K562 (cell line): Measurements from ENCODE around the gene FAM107B. TPM values are rescaled to one million over a fixed set of nuclear protein-coding genes. Genes with fewer than 3 reads are reported as not detected.

Experiments used
- ATAC-seq: fragments of 200-7000 bp; cut with Tn5 transposase; 3 replicates; pipeline ENCODE4 v1.9.1; 2020; ENCODE audit warnings: moderate library complexity
- BruUV-seq: library from RNA; stranded (reverse); fragments of 400-500 nt; replicated peaks from 2 replicates; lab custom pipeline; 2021; lab: Mats Ljungman, UMichigan
- CTCF ChIA-PET: fragments of 300-600 bp; formaldehyde crosslinking; extraction: SDS; loops from one replicate; lab custom pipeline; 2021; ENCODE audit warnings: low intra/inter-chr PET ratio; lab: Yijun Ruan, JAX
- POLR2A ChIA-PET: fragments of 300-600, 350-650 bp; sonication (Branson Sonifier 250); formaldehyde crosslinking; extraction: SDS; loops from one replicate; lab custom pipeline; 2021; ENCODE audit warnings: antibody characterized with exemption, inconsistent platforms; lab: Yijun Ruan, JAX
- DNase-seq, 4 experiments: peaks; one replicate each; pipeline versions ENCODE4 v3.0.0 to v3.0.0-alpha.2; 2011 to 2018; ENCODE audit warnings: low spot score in 3 of 4, mixed read lengths in 3 of 4; ENCODE audit errors: extremely low read depth in 1 of 4
- FAIRE-seq: peaks from 2 replicates; lab custom pipeline; 2011; peaks lifted over from hg19 to GRCh38; lab: Jason Lieb, UNC
- H2AFZ ChIP-seq: 2 replicates; pipeline ENCODE4 v1.6.0; 2011; ENCODE audit warnings: low read depth, low read length, control low read depth, inconsistent platforms
- H3K27ac ChIP-seq: fragments of 200-600 bp; 3 replicates; pipeline ENCODE4 v1.8.0; 2011; ENCODE audit warnings: low read depth, mild to moderate bottlenecking, control low read depth, inconsistent platforms, low read length, moderate library complexity, mixed read lengths; ENCODE audit errors: extremely low read depth
- H3K27me3 ChIP-seq, 2 experiments: fragments of 300-600 bp in 1 of 2; 2 replicates in 1 of 2; 3 replicates in 1 of 2; pipeline versions ENCODE4 v1.6.0 to v1.8.0; 2011; ENCODE audit warnings: inconsistent platforms in 2 of 2, low read length in 2 of 2, mild to moderate bottlenecking in 1 of 2, mixed read lengths in 1 of 2, moderate library complexity in 1 of 2; ENCODE audit not compliant: control insufficient read depth in 2 of 2, insufficient read depth in 2 of 2
- H3K36me3 ChIP-seq: fragments of 300-600 bp; 3 replicates; pipeline ENCODE4 v1.8.0; 2011; ENCODE audit warnings: mild to moderate bottlenecking, low read length, inconsistent platforms; ENCODE audit not compliant: control insufficient read depth, insufficient read depth
- H3K4me1 ChIP-seq, 2 experiments: fragments of 200-600 bp in 1 of 2; replicated peaks in 1 of 2; 2 replicates in 1 of 2; 3 replicates in 1 of 2; pipeline versions ENCODE4 v1.5.1 to v1.8.0; 2011; ENCODE audit warnings: inconsistent platforms in 2 of 2, low read length in 2 of 2, mild to moderate bottlenecking in 1 of 2, mixed read lengths in 1 of 2, moderate library complexity in 1 of 2; ENCODE audit not compliant: control insufficient read depth in 2 of 2, insufficient read depth in 2 of 2
- H3K4me2 ChIP-seq: 2 replicates; pipeline ENCODE4 v1.6.1; 2011; ENCODE audit warnings: low read length, control low read depth, inconsistent platforms, mixed read lengths; ENCODE audit not compliant: insufficient read depth
- H3K4me3 ChIP-seq: fragments of 200-600 bp; sonication (generic), shearing (Covaris generic); 2 replicates; pipeline ENCODE4 v1.5.1; 2016; ENCODE audit warnings: control low read depth, inconsistent platforms
- H3K79me2 ChIP-seq: fragments of 200-600 bp; 3 replicates; pipeline ENCODE4 v1.8.0; 2011; ENCODE audit warnings: low read length, inconsistent platforms; ENCODE audit not compliant: control insufficient read depth, insufficient read depth
- H3K9ac ChIP-seq, 2 experiments: 2 replicates each; pipeline versions ENCODE4 v1.6.0 to v1.6.1; 2011; ENCODE audit warnings: low read depth in 2 of 2, low read length in 2 of 2, control low read depth in 1 of 2, inconsistent platforms in 1 of 2, mild to moderate bottlenecking in 1 of 2, mixed read lengths in 1 of 2; ENCODE audit not compliant: insufficient read depth in 1 of 2
- H3K9me1 ChIP-seq: one replicate; pipeline ENCODE4 v1.6.0; 2011; ENCODE audit warnings: inconsistent platforms, mild to moderate bottlenecking, low read length, moderate library complexity; ENCODE audit not compliant: control insufficient read depth, insufficient read depth
- H3K9me3 ChIP-seq: replicated peaks from 2 replicates; pipeline ENCODE4 v1.5.1; 2011; ENCODE audit warnings: low read depth, low read length, inconsistent platforms; ENCODE audit not compliant: control insufficient read depth, insufficient read depth
- H4K20me1 ChIP-seq: replicated peaks from 2 replicates; pipeline ENCODE4 v1.6.1; 2011; ENCODE audit warnings: low read length, inconsistent platforms, mixed read lengths; ENCODE audit not compliant: control insufficient read depth, insufficient read depth
- FOS ChIP-seq: IDR thresholded peaks from 3 replicates; pipeline ENCODE4 v1.6.1; 2011; ENCODE audit not compliant: insufficient read length; ENCODE audit errors: extremely low read depth
- PHTF2 ChIP-seq: fragments of 250-450 bp; sonication (Bioruptor Pico); IDR thresholded peaks from 2 replicates; pipeline ENCODE4 v1.5.0; 2021; ENCODE audit warnings: mild to moderate bottlenecking
- ZNF316 ChIP-seq: fragments of 450-650 bp; IDR thresholded peaks from 2 replicates; pipeline ENCODE4 v1.6.1; 2016
- ZNF584 ChIP-seq: fragments of 200-800 bp; sonication (Bioruptor generic); IDR thresholded peaks from 2 replicates; pipeline ENCODE4 v1.6.1; 2016; ENCODE audit warnings: low read depth, mild to moderate bottlenecking, missing genetic modification characterization, missing compliant biosample characterization
- WGBS: fragments of 100-300 bp; shearing (Covaris generic); methylation state at CpG from one replicate; pipeline ENCODE4 v1.1.6; 2016; ENCODE audit warnings: low coverage, mixed read lengths; ENCODE audit not compliant: insufficient coverage; ENCODE audit errors: missing lambda C conversion rate; 5-methylcytosine and 5-hydroxymethylcytosine counted together
- in situ Hi-C: fragments of 300-500 bp; cut with MboI; formaldehyde crosslinking; loops from 4 replicates; pipeline ENCODE4 v1.15.0; 2018; ENCODE audit warnings: inconsistent platforms, mixed read lengths
- intact Hi-C: fragments of 100-400 bp; cut with micrococcal nuclease; formaldehyde crosslinking; loops from 2 replicates; pipeline ENCODE4 v1.14.2; 2022
- polyA plus RNA-seq, 8 experiments: library from polyadenylated mRNA; depleted of rRNA in 4 of 8; stranded (reverse) in 5 of 8; unstranded in 3 of 8; fragments of >200 nt; fragmentation: Nextera tagmentation in 2 of 8; fragmentation: Illumina TruSeq in 1 of 8; extraction: Ambion mirVana in 2 of 8; extraction: Trizol in 1 of 8; gene quantifications; 2 replicates each; pipeline versions ENCODE4 v1.2.1 to v1.2.3, GENCODE V29; 2011 to 2014; ENCODE audit warnings: inconsistent platforms in 1 of 8, missing spikeins in 1 of 8
- total RNA-seq, 7 experiments: library from RNA; depleted of rRNA in 6 of 7; stranded (reverse); fragments of >200 nt in 6 of 7; fragmentation: Illumina TruSeq in 2 of 7; extraction: Trizol in 2 of 7; gene quantifications; 2 replicates each; pipeline versions ENCODE4 v1.2.1 to v1.2.3, GENCODE V29; 2011 to 2021; ENCODE audit warnings: low replicate concordance in 1 of 7
- TF ChIP-seq, protein P1 (sequence below): conservative IDR thresholded peaks from 2 replicates; pipeline ENCODE4 v1.6.1; 2011; ENCODE audit warnings: low read depth, mild to moderate bottlenecking, low read length; ENCODE audit not compliant: control insufficient read depth
- TF ChIP-seq, protein P2 (sequence below): fragments of 250-450 bp; sonication (Bioruptor Pico); IDR thresholded peaks from 2 replicates; pipeline ENCODE4 v1.4.0; 2020; ENCODE audit warnings: mild to moderate bottlenecking
- TF ChIP-seq, protein P3 (sequence below), 2 experiments: IDR thresholded peaks in 1 of 2; conservative IDR thresholded peaks in 1 of 2; 2 replicates each; pipeline ENCODE4 v1.6.1; 2016; ENCODE audit warnings: low read depth in 2 of 2, mild to moderate bottlenecking in 1 of 2, missing compliant biosample characterization in 1 of 2, missing genetic modification characterization in 1 of 2, moderate library complexity in 1 of 2
- TF ChIP-seq, protein P4 (sequence below), 2 experiments: fragments of 200-800 bp in 1 of 2; sonication (Bioruptor generic) in 1 of 2; sonication (generic) in 1 of 2; formaldehyde crosslinking in 1 of 2; IDR thresholded peaks in 1 of 2; conservative IDR thresholded peaks in 1 of 2; 2 replicates each; pipeline versions ENCODE4 v1.5.0 to v1.6.1; 2016 to 2020; ENCODE audit warnings: missing compliant biosample characterization in 1 of 2, missing genetic modification characterization in 1 of 2, missing genetic modification reagents in 1 of 2

FAM107B gene
- total and polyA plus RNA-seq, 9 of the 15 experiments (the other 6 are each of a cell fraction or from before 2014, with no cell fraction given) = 0.40 to 2.8 (median 1.4) TPM

DNA sequence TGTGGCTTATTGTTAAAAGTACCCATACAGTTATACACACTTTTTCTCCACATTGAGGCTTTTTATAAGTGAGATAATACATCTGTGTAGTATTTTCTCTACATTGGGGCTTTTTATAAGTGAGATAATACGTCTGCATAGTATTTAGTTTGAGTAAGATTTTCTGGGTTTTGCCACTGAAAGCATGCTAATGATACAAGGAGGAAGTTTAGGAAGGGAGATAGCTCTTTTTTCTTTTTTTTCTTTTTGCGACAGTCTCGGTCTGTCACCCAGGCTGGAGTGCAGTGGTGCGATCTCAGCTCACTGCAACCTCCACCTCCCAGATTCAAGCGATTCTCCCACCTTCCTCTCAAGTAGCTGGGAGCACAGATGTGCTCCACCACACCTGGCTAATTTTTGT, 13.3 kb downstream of the FAM107B start:
- no peak overlapping the region for H3K4me2 ChIP-seq
- TF ChIP-seq ZNF316 (no peak), ZNF584 (CRISPR knock-in tag) (no peak), PHTF2 (CRISPR knock-in tag) (no peak), FOS (no peak)
- TF ChIP-seq, protein P1, sequence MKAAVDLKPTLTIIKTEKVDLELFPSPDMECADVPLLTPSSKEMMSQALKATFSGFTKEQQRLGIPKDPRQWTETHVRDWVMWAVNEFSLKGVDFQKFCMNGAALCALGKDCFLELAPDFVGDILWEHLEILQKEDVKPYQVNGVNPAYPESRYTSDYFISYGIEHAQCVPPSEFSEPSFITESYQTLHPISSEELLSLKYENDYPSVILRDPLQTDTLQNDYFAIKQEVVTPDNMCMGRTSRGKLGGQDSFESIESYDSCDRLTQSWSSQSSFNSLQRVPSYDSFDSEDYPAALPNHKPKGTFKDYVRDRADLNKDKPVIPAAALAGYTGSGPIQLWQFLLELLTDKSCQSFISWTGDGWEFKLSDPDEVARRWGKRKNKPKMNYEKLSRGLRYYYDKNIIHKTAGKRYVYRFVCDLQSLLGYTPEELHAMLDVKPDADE = no peak
- TF ChIP-seq, protein P2, sequence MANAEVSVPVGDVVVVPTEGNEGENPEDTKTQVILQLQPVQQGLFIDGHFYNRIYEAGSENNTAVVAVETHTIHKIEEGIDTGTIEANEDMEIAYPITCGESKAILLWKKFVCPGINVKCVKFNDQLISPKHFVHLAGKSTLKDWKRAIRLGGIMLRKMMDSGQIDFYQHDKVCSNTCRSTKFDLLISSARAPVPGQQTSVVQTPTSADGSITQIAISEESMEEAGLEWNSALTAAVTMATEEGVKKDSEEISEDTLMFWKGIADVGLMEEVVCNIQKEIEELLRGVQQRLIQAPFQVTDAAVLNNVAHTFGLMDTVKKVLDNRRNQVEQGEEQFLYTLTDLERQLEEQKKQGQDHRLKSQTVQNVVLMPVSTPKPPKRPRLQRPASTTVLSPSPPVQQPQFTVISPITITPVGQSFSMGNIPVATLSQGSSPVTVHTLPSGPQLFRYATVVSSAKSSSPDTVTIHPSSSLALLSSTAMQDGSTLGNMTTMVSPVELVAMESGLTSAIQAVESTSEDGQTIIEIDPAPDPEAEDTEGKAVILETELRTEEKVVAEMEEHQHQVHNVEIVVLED (CRISPR knock-in tag) = no peak
- TF ChIP-seq, protein P3, sequence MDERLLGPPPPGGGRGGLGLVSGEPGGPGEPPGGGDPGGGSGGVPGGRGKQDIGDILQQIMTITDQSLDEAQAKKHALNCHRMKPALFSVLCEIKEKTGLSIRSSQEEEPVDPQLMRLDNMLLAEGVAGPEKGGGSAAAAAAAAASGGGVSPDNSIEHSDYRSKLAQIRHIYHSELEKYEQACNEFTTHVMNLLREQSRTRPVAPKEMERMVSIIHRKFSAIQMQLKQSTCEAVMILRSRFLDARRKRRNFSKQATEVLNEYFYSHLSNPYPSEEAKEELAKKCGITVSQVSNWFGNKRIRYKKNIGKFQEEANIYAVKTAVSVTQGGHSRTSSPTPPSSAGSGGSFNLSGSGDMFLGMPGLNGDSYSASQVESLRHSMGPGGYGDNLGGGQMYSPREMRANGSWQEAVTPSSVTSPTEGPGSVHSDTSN (CRISPR knock-in tag; IDR thresholded peaks at IDR 0.05; ENCODE audit: low read depth) = no peak
- TF ChIP-seq, protein P3 (tag; conservative IDR thresholded peaks at IDR 0.05; ENCODE audit: low read depth) = no peak
- TF ChIP-seq, protein P4, sequence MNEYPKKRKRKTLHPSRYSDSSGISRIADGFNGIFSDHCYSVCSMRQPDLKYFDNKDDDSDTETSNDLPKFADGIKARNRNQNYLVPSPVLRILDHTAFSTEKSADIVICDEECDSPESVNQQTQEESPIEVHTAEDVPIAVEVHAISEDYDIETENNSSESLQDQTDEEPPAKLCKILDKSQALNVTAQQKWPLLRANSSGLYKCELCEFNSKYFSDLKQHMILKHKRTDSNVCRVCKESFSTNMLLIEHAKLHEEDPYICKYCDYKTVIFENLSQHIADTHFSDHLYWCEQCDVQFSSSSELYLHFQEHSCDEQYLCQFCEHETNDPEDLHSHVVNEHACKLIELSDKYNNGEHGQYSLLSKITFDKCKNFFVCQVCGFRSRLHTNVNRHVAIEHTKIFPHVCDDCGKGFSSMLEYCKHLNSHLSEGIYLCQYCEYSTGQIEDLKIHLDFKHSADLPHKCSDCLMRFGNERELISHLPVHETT (CRISPR knock-in tag; conservative IDR thresholded peaks at IDR 0.05 in 1 of 2, IDR thresholded peaks at IDR 0.05 in 1 of 2) = no peak

More for the DNA sequence above, 13.3 kb downstream of the FAM107B start:
- WGBS = 7% methylated on average over 5 of the region's 5 CpGs
- no peak overlapping the region for H3K4me3 ChIP-seq
- ChIA-PET CTCF (no interaction called here), POLR2A (no interaction called here)
- BruUV-seq = no TSS peak
- in situ Hi-C loops (no loop called here), intact Hi-C loops (no loop called here)
- no peaks in the 10 kb centered on the region for H3K9me3 ChIP-seq
- H3K9me1 ChIP-seq = no peaks in the 10 kb centered on the region
- no peak overlapping the region for H3K9ac ChIP-seq
- peaks cover 16 to 22% of the 10 kb centered on the region in 2 experiments for H3K27me3 ChIP-seq
- DNase-seq (no peak), FAIRE-seq (no peak), ATAC-seq (no peak)
- H3K27ac ChIP-seq = no peak overlapping the region
- no peak overlapping the region for H2AFZ ChIP-seq
- H4K20me1 ChIP-seq = no peaks in the 10 kb centered on the region
- H3K4me1 ChIP-seq = no peaks in the 10 kb centered on the region
- no peaks in the 10 kb centered on the region for H3K79me2 ChIP-seq
- H3K36me3 ChIP-seq = no peaks in the 10 kb centered on the region
